ENCODE measurements around the gene DGUOK.

GRCh38 chr2:73992036-73992435 lies 65.4 kb downstream of the DGUOK start:
- TF ChIP-seq CTCF (IDR thresholded peaks at IDR 0.05; ENCODE audit: low read length) (no peak), EZH2 (IDR thresholded peaks at IDR 0.05; ENCODE audit: borderline replicate concordance, low read length) (no peak)

Data from OCI-LY1 (cell line).